Measurements from ENCODE around the gene ASB1.
"Not testable (repeated sequence)": the region's sequence is repeated elsewhere in the genome, so short reads cannot be mapped to it uniquely, and the experiment has no call there.

ASB1 gene

GRCh38 chr2:238424313-238424700, 2.4 kb upstream of the ASB1 start:
- no peak for DNase-seq

DNA sequence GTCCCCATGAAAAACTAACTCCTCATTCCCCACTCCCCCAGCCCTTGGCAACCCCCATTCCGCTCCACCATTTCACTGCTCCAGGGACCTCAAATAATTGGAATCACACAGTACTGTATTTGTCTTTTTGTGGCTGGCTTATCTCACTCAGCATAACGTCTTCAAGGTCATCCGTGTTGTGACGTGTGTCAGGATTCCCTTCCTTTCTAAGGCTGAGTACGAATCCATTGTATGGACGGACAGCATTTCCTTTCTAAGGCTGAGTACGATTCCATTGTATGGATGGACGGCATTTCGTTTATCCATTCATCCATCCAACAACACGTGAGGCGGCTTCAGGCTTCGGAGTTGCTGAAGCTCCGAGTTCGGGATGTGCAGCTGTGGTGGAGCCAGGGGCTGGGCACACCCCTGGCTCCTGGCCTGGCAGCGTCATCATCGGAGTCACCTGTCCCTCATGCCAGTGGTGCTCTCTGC, 1.2 kb upstream of the ASB1 start:
- no peak for DNase-seq

DNA sequence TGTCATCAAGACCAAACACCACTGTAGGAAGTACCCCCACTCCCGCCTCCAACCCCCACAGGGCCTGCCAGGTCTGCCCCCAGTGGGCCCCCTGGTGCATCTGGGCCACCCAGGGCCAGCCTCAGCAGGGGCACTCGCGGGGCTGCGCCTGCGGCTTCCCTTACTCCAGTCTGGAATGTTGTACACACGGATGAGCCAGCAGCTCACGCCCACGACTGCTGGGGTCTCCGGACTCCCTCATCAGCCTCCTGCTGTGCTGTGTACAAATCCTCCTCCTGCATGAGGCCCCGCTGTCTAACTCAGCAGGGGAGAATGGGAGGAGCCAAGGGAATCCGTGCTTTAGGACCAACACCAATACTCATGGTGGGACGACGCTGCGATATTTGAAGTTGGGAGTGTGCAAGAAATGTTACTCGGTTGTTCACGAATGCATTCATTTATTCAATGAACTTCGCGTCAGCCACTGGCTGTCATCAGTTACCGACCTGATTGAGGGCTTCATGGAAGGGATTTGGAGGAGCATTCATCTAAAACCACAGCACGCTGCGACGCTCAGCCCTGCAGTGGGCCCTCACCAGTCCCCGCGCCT, 654 bp upstream of the ASB1 start:
- DNase-seq, result peak; percentile 77

DNA sequence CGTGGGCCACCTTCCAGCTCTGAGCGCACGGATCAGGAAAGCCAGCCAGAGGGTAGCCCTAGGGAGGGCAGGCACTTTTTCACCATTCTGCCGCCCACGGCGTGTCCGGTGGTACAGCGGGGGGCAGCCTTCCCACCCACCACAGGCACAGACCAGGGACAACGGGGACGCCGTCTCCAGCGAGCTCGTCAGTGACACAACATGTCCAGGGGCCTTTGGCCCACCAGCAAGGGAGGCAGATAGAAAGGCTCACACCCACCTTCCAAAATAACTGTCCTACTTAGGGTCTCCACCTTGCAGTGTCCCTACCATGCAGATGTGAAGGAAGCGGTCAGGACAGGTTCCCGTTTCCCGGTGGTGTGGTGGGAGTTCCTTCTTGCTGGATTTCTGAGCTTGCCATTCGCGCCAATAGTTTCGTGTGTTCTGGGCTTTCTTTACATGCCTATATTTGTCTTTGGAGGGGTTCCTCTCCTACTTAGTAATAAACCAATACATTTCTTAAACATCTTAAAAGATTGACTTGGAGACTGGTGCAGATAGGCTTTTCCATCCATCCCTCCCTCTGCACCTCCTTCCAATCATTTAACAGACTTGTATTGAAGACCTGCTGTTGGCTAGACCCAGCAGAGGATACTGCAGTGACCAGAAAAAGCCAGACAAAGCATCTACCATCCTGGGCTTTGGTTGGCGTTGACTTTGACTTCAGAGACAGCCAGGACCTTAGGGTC, 872 bp downstream of the ASB1 start:
- DNase-seq, result no peak

GRCh38 chr2:238428866-238429265, 2.1 kb downstream of the ASB1 start:
- no peak for DNase-seq

GRCh38 chr2:238430781-238431180, 4.1 kb downstream of the ASB1 start:
- DNase-seq, result peak; percentile 32

DNA sequence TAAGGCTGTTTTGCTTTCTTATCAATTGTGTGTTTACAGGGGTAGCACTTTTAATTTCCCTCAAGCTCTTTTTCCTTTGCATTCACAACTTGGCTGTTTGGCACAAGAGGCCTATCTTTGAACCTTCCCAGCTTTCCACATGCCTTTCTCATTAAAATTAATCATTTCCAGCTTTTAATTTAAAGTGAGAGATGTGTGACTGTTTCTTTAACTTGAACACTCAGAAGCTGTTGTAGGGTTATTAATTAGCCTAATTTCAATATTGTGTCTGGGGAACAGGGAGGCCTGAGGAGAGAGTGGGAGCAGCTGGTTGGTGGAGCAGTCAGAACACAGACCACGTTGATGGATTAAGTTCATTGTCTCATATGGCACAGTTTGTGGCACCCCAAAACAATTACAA, 4.7 kb downstream of the ASB1 start:
- no peak for DNase-seq

DNA sequence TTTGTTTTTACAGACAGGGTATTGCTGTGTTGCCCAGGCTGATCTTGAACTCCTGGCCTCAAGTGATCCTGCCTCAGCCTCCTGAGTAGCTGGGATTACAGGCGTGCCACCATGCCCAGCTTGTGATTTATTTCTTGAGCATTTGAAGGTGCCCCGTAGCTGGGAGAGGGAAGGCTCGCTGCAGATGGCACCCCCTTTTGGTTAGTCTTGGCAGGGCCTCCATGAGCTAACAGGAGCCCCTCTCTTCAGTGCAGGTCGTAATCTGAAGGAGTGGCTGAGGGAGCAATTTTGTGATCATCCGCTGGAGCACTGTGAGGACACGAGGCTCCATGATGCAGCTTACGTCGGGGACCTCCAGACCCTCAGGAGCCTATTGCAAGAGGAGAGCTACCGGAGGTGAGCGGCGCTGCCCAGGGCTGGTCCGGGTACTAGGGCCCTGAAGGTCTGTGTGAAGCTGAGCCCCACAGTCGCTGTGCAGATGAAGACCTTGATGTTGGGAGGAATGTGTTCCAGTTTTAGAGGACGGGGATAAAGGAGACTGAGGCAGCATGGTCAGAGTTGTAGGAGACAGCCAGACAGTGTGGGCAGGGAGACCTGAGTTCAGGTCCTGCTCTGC, 6.7 kb downstream of the ASB1 start:
- DNase-seq, result no peak

- DNase-seq, result no peak
Observed at GRCh38 chr2:238433941-238434845, 7.5 kb downstream of the ASB1 start.

DNA sequence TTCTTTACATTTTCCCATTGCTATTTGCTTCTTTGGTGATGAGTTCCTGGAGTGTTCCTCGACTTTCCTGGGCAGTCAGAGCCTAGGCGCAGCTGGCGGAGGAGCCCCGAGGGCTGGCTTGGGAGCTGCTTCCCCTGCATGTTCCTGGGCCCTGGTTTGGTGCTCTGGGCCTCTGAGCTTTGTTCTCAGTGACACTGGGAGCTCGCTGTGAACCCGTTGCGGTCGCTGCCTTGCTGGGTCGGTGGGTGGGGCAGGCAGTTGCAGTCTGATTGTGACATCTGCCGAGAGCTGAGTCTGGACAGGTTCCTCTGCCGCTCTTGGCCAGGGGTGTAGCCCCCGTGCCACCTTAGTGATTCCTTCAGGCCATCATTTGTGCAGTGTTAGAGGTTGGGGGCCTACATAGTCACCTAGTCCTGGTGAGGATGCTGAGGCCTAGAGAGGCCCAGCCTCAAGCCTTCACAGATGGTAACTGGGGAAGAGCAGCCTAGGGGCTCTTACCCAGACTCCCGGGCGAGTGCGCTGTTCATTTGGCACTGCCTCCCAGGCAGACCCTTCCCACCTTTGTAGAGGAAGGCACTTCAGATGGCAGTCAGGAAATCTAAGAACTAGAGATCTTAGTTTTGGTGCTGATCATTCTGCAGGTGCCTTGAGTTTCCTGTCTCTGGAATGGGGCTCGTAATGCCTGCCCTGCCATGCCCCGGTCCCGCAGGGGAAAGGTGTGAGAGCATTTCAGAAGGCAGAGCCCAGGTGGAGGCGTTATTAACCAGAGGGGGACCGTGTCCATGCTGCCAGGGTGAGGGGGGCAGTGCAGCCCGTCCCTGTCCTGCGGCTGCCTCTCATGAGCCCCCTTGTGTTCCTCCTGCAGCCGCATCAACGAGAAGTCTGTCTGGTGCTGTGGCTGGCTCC, 8.4 kb downstream of the ASB1 start:
- no peak for DNase-seq

GRCh38 chr2:238435752-238436096, 9.0 kb downstream of the ASB1 start:
- DNase-seq, result no peak

DNA sequence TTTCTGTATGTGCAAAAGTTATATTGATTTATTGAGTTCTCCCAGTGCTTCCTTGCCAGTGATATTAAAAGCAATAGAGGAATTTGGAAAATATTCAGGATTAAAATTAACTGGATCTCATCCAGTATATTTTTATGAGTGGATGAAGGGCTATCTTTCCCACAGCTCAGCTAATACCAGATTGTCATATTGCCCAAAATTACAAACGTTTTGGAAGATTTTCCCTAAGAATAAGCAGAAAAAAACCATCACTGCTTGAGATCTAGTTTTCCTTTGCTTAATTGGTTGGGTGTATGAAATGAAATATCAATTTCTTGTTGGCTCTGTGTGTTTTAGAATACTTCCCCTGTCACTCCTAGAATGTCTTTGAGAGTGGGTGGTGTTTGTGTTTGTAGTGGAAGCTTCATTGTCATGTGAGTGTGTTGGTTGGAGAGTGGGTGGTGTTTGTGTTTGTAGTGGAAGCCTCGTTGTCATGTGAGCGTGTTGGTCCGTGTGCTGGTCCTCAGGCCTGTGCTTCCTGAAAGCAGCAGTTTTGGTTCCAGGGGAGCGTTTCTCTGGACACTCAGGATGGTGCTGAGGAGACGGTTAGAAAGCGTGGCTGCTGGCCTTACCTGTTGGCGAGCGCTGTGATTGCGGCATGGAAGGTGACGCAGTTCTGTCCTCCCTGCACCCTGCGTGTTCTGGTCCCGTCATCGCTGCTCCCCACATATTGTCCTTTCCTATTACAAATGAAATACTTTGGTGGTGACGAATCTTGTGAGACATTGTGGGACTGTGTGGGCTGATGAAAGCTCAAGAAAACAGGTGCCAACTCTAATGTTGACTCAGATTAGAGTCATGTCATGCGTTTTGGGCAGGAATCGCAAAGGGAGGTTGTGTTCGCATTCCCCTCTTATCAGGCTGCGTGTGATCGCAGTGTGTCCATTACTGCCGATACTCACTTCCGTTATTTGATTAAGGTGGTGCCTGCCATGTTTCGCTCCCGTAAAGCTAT, 12.4 kb downstream of the ASB1 start:
- DNase-seq, result no peak

DNA sequence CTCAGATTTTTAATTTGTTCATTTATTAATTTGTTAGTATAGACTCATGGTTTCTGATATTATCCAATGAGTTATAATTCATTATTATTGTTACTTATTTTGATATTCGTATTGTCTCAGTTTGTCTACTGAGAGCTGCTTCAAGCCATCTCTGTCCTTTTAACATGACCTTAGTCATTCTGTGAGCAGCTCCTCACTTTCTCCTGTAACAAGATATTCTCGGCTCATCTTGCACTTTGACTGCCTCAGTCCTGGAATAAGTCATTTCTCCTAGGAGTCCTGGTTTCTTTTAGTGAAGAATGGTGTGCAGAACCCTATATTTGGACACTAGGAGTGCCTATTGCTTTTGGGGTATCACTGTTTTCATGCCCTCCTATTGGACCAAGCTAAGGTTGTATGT, 13.2 kb downstream of the ASB1 start:
- no peak for DNase-seq

- DNase-seq, result no peak
Observed at GRCh38 chr2:238440331-238440730, 13.6 kb downstream of the ASB1 start.

- no peak for DNase-seq
Observed at GRCh38 chr2:238440767-238441166, 14.0 kb downstream of the ASB1 start.

DNA sequence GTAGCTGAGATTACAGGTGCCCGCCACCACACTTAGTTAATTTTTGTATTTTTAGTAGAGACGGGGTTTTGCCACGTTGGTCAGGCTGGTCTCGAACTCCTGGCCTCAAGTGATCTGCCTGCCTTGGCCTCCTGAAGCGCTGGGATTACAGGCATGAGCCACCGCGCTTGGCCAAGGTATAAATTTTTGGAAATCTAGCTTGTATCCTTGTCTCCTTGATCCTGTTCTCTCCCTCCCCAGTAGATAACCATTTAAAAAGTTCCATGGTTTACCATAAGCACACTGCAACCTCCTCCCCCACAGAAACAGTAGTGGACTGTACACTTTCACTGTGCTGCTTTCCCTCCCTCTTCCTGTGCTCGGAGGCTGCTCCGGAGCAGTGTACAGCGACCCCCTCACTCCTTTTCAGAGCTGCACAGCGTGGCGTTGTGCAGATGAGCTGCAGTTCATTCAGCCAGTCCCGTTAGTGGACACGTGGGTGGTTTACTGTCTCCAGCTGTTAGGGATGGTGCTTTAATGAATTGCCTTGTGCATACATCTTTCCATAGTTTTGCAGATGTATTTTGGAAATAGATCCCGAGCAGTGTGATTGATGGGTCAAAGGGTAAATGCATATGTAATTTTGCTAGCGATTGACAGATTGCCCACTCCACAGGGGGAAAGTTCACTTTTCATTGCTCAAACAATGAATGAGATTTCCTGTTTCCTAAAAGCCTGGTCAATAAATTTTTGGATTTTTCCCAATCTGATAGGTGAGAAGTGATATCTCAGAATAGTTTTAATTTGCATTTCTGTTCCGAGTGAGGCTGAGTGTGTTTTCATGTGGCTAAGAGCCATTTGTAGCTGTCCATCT, 14.8 kb downstream of the ASB1 start:
- DNase-seq, result no peak

DNA sequence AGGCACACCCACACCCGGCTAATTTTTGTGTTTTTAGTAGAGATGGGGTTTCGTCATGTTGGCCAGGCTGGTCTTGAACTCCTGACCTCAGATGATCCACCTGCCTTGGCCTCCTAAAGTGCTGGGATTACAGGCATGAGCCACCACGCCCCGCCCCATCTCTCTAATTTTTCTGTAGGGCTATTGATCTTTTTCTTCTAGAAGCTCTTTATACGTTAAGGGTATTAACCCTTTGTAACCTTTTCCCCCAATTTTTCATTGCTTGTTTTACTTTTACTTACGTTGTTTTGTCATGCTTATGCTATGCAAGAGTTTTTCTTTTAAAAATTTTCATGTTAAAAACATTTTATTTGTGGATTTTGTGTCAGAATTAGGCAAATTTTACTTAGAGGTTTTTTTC, 15.5 kb downstream of the ASB1 start:
- DNase-seq, result not testable (repeated sequence)

DNA sequence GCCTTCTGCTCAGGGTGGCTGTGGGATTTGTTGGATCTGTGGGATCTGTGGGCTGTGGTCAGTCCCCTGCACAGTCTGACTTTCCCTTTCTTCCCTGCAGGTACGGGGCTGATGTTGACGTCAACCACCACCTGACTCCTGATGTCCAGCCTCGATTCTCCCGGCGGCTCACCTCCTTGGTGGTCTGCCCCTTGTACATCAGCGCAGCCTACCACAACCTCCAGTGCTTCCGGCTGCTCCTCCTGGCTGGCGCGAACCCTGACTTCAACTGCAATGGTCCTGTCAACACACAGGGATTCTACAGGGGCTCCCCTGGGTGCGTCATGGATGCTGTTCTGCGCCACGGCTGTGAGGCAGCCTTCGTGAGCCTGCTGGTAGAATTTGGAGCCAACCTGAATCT, 17.5 kb downstream of the ASB1 start:
- no peak for DNase-seq

DNA sequence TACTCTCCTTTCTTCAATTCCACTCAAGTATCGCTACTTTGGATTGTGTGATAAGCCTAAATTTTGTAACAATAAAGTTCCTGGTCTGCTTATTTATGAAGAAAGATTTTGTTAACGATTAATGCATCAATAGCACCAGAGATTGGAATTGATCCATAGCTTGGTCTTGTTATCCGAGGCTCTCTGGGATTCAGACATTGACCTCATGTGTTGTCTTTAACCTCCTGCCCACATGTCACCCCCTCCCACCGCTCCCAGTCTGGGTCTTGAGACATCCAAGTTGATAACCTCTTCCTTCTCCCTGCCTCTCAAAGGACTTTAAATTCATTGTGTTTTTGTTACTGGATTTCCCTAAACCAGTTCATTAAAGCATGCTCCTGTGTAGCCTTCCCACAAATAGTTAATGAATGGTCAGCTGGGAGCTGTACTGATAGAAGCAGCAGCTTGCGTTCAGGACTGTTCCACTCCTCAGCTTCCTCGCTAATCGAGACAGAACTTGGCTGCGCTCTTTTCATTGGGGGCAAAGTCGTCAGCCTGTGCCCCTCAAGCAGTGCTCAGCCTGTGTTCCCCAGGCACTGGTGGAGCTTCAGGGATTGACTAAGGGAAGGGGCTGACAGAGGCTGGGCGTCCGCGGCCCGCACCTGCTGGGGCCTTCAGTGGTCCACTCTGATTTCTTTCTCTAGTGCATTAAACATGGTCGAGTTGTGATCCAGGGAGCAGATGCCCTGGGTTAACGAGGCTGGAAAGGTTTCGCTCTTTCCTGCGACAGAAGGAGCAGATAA, 18.9 kb downstream of the ASB1 start:
- no peak for DNase-seq

All from NCI-H82 (cell line).